GM12874 (cell line): Measurements from ENCODE around the gene MBNL3.

Experiments used
- CTCF ChIP-seq: IDR thresholded peaks from 2 replicates; pipeline ENCODE4 v1.5.1; 2011; ENCODE audit warnings: low read depth, mild to moderate bottlenecking, control low read depth, low read length, moderate library complexity; ENCODE audit not compliant: insufficient read depth

Gene MBNL3

GRCh38 chrX:132489578-132490419 lies 961 bp upstream of the MBNL3 start:
- TF ChIP-seq CTCF = no peak

DNA sequence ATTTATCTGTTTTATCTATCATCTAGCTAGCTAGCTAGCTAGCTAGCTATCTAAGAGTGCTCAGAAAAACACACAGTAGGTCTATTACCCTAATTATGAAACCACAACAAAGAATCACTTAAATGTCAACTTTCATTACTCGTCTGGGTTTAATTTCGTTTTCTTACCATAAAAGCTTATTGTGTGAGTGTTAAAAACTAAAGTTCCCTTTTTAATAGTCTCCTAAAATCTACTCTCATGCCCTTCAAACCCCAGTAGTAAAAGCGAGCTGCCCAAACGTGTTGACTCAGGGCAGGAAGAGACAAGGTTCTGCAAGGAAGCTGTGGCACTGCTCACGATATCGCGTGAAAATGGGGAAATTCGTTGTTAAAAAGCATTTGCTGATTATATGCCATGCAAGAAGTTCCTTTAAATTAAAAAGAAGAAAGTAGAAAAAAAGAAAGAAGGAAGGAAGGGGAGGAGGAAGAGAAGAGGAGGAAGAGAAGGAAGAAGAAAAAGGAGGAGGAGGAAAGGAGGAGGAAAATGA lies 595 bp downstream of the MBNL3 start:
- no peak for TF ChIP-seq CTCF

GRCh38 chrX:132486599-132487178 lies 2.1 kb downstream of the MBNL3 start:
- TF ChIP-seq CTCF = no peak

DNA sequence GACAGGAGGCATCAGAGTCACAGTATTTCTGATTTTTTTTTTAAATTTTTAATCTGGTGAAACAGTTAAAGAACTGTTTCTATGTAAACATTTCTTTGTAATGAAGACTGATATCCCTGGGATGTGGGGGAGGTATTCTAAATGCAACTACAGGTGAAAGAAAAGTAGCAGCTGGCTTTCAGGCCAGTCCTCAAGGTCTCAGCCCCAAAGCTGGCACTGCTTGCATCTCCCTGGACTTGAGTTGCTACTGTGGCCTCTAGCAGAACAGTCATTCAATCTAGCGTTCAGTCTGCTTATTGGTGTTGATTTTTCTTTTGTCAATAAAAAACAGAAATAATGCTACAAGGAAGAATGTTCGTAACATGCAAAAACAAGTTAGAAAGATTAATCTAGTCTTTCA lies 4.9 kb downstream of the MBNL3 start:
- TF ChIP-seq CTCF = no peak

GRCh38 chrX:132483488-132483887 lies 5.3 kb downstream of the MBNL3 start:
- TF ChIP-seq CTCF = no peak

DNA sequence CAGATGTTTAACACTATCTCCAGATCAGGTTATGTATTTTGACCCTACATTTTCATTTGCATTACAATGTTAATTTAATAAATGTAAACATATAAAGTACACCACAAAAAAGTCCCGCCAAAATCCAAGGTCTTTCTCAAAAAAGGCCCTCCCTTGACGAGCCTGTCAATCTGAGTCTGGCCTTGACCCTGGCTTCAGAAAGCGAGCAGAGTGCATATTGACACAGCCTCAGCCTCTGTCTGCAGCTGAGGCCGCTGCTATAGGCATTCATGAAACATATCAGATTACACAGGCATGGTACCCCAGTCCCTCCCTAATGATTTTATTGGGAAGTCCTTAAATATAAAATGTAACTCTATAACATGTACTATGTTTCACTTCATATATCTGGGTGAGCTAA lies 6.2 kb downstream of the MBNL3 start:
- TF ChIP-seq CTCF = no peak

DNA sequence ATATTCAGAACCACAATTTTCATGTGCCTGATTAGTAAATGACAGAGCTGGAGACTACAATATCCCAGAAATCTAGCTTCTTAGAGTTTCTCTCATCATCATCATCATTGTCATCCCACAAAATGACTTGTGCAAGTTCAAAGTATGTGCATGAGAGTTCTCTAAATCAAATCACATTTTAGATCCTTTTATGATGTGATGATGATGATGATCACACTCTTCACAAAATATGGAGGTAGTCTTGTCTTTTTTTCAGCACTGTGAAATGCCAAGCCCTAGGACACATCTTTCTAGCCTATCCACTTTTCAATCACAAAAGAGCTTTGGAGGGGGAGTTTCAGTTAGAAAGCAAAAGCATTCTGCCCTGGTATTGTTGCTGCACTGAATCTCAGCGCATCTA lies 7.4 kb downstream of the MBNL3 start:
- no peak for TF ChIP-seq CTCF
